ENCODE results near the gene TINAGL1. TPM values are rescaled to one million over a fixed set of nuclear protein-coding genes. Genes with fewer than 3 reads are reported as not detected.

Gene TINAGL1
- total and polyA plus RNA-seq, 2 donors (not counting 3 experiments of a cell fraction or from before 2014, with no cell fraction given) = 312 to 477 TPM

DNA sequence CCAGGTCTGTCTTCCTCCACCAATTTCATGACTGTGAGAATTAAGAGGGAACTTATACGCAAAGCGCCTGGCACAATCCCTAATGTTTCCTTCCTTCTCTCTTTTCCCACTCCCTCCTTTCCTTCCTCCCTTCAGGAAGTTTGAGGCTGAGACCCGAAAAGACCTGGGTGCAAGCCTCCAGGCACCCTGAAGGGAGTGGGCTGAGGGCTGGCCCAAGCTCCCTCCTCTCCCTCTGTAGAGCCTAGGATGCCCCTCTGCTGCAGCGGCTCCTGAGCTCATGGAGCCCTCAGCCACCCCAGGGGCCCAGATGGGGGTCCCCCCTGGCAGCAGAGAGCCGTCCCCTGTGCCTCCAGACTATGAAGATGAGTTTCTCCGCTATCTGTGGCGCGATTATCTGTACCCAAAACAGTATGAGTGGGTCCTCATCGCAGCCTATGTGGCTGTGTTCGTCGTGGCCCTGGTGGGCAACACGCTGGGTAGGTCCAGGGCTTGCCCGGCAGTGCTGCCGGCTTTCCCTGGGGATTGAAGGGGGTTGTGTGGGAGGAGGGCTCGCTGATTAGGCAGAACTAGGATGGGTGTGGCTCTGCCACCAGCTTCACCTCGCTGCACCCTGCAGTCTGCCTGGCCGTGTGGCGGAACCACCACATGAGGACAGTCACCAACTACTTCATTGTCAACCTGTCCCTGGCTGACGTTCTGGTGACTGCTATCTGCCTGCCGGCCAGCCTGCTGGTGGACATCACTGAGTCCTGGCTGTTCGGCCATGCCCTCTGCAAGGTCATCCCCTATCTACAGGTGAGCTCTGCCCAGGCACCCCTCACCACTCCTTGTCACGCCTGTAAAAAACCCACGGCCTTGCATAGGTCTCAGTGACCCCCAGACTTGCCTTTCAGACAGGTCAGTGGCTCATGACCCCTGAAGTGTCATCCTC lies 42.9 kb downstream of the TINAGL1 start:
- Histone ChIP-seq H4K20me1 (replicated peaks; ENCODE audit: control insufficient read depth, extremely low read depth, insufficient read depth, low read length) (no peaks in the 10 kb centered on the region), H2AFZ (ENCODE audit: low read depth, low read length) (no peak overlapping the region), H3K36me3 (ENCODE audit: control insufficient read depth in 2 of 2, extremely low read depth in 1 of 2, insufficient read depth in 2 of 2, low read length in 2 of 2) (no peaks in the 10 kb centered on the region), H3K79me2 (ENCODE audit: control insufficient read depth, insufficient read depth, low read length) (no peaks in the 10 kb centered on the region), H3K9me3 (replicated peaks; ENCODE audit: control insufficient read depth, insufficient read depth, low read length) (no peaks in the 10 kb centered on the region), H3K27ac (ENCODE audit: insufficient read depth, low read depth, low read length) (no peak overlapping the region), H3K9ac (replicated peaks; ENCODE audit: extremely low read depth, insufficient read depth, low read length) (no peak overlapping the region), H3K4me1 (ENCODE audit: control insufficient read depth, extremely low read depth, insufficient read depth, low read length) (no peaks in the 10 kb centered on the region), H3K4me2 (ENCODE audit: insufficient read depth, low read length) (no peak overlapping the region), H3K4me3 (replicated peaks in 1 of 3; ENCODE audit: insufficient read depth in 1 of 3, low read depth in 1 of 3, low read length in 3 of 3) (no peak overlapping the region), H3K27me3 (ENCODE audit: control insufficient read depth in 2 of 2, insufficient read depth in 2 of 2, low read length in 2 of 2) (peaks cover 0 to 1% of the 10 kb centered on the region in 2 experiments), H3K9me1 (replicated peaks; ENCODE audit: control insufficient read depth, extremely low read depth, insufficient read depth, low read length) (no peaks in the 10 kb centered on the region)
- intact Hi-C loops (cut with micrococcal nuclease) = loop anchor here (1.0 to 10.0 kb wide), 6 partner anchors 22 to 435 kb away; no protein-coding TSS in a partner anchor
- ChIA-PET CTCF (interaction anchor here (0.6 to 3.2 kb wide), 17 partner anchors 10 to 197 kb away, joined by 3 to 73 read pairs (median 8); no protein-coding TSS in a partner anchor), POLR2A (no interaction called here)
- TF ChIP-seq, protein P1, sequence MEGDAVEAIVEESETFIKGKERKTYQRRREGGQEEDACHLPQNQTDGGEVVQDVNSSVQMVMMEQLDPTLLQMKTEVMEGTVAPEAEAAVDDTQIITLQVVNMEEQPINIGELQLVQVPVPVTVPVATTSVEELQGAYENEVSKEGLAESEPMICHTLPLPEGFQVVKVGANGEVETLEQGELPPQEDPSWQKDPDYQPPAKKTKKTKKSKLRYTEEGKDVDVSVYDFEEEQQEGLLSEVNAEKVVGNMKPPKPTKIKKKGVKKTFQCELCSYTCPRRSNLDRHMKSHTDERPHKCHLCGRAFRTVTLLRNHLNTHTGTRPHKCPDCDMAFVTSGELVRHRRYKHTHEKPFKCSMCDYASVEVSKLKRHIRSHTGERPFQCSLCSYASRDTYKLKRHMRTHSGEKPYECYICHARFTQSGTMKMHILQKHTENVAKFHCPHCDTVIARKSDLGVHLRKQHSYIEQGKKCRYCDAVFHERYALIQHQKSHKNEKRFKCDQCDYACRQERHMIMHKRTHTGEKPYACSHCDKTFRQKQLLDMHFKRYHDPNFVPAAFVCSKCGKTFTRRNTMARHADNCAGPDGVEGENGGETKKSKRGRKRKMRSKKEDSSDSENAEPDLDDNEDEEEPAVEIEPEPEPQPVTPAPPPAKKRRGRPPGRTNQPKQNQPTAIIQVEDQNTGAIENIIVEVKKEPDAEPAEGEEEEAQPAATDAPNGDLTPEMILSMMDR (IDR thresholded peaks at IDR 0.05; ENCODE audit: extremely low read depth in 1 of 2, insufficient read depth in 1 of 2, low read depth in 1 of 2, low read length in 2 of 2) = no peak
- TF ChIP-seq GATA2 (IDR thresholded peaks at IDR 0.05; ENCODE audit: insufficient read depth, insufficient read length, low read depth, low read length) = no peak
- BruUV-seq (replicated peaks) = no TSS peak
- DNase-seq (ENCODE audit: low read depth, low spot score) (no peak), FAIRE-seq (no peak)
- dilution Hi-C loops (cut with MboI; ENCODE audit: extremely low pct_ligation_motif_present, low sequenced_read_pairs) = no loop called here

All from endothelial cell of umbilical vein (primary cell).